D341Med (cell line): ENCODE results near the gene ST3GAL2.
"Not testable (repeated sequence)": the region's sequence is repeated elsewhere in the genome, so short reads cannot be mapped to it uniquely, and the experiment has no call there.

Source experiments
- DNase-seq: peaks from one replicate; pipeline ENCODE4 v3.0.0; 2012; ENCODE audit warnings: low spot score

Gene ST3GAL2

GRCh38 chr16:70386289-70386986 lies 52.5 kb downstream of the ST3GAL2 start:
- not testable (repeated sequence) for DNase-seq

- DNase-seq: no peak
Measured at GRCh38 chr16:70383421-70383960, 55.4 kb downstream of the ST3GAL2 start.

- DNase-seq: peak; percentile 20
Measured at GRCh38 chr16:70381604-70382342, 57.1 kb downstream of the ST3GAL2 start.

DNA sequence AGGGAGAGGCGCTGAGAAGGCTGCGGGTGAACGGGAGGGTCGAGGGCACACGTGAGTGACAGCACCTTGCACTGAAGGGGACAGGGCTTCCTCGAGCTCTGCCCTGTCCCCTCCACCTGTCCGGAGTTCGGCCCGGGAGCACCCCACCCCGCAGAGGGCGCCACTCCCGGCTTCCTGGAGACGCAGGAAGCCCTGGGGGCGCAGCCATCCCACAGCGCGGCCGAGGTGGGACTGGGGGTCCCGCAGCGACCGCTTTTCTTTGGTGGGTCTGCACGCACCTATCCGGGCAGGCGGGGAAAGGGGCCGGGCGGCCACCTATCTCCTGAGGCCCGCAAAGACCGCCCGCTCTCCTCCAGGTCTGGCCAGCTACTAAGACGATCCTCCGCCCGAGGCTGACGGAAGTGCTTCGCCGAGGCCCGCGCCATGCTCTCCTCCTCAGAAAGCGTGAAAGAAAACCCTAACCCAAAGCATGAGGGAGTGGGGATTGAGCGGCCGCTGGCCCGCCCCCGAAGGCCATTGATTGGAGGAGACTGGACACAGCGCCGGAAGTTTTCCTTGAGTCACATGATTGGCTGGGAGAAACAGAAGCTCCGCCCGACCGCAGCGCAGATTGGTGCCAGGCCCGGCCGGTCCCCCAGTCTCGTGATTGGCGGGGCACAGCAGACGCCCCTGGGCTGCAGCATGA lies 57.8 kb downstream of the ST3GAL2 start:
- DNase-seq: peak; percentile 92

- DNase-seq: peak; percentile 50
Measured at GRCh38 chr16:70380248-70380918, 58.5 kb downstream of the ST3GAL2 start.

- DNase-seq: no peak
Measured at GRCh38 chr16:70378869-70379493, 59.9 kb downstream of the ST3GAL2 start.

DNA sequence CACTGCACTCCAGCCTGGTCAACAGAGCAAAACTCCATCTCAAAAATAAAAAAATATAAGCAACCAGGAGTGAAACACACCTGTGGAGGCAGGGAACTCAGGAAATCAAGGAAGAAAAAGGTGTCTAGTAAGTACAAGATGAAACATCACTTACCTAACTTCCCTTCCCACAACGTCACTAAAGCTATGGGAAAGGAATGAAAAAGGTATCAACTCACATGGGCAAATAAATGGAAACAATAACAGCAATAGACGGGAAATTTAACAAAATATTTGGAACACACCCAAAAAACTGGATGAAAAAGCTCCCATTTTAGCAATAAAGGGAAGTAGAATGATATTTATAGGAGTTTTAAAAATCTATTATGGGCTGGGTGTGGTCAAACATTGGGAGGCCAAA lies 61.1 kb downstream of the ST3GAL2 start:
- DNase-seq: no peak

DNA sequence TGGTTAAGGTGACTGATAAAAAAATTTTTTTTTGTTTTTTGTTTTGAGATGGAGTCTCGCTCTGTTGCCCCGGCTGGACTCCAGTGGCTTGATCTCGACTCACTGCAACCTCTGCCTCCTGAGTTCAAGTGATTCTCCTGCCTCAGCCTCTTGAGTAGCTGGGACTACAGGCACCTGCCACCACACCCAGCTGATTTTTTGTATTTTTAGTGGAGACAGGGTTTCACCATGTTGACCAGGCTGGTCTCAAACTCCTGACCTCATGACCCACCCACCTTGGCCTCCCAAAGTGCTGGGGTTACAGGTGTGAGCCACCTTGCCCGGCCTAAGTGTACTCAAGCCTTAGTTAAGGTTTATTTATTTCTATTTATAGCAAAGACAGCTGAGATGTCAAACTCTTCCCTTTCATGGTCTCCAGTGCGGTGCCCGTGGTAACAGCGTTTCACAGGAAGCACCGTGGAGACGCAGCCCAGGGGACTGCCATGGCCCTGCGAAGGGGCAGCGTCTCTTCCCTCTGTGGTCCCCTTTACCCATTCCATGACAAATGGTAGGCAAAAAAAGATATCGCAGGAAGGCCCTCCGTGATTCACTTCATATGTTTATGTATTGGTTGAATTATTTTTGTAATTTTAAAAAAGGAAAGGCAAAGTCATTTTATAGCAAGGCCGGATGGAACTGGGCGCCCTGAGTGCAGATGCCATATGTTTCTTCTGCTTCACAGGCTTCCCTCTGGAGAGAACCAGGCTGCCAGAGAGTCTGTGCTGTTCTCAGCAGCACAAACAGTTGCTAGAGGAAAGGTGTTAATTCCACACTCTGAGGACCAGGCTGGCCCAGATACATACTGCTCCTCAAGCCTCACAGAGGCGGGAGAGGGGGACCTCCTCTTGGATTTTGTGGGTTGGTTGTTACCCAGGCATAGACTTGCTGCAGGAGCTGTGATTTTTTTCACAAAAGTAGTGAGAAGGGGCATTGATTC lies 63.0 kb downstream of the ST3GAL2 start:
- peak; percentile 45 for DNase-seq

DNA sequence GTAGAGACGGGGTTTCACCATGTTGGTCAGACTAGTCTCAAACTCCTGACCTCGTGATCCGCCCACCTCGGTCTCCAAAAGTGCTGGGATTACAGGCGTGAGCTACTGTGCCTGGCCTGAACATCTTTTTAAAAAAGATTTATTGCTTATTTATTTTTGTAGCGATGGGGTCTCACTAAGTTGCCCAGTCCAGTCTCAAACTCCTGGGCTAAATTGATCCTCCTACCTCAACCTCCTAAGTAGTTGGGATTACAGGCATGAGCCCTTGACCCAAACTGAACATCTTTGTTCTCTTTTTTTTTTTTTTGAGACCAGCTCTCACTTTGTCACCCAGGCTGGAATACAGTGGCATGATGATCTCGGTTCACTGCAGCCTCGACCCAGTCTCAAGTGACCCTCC lies 64.7 kb downstream of the ST3GAL2 start:
- no peak for DNase-seq

DNA sequence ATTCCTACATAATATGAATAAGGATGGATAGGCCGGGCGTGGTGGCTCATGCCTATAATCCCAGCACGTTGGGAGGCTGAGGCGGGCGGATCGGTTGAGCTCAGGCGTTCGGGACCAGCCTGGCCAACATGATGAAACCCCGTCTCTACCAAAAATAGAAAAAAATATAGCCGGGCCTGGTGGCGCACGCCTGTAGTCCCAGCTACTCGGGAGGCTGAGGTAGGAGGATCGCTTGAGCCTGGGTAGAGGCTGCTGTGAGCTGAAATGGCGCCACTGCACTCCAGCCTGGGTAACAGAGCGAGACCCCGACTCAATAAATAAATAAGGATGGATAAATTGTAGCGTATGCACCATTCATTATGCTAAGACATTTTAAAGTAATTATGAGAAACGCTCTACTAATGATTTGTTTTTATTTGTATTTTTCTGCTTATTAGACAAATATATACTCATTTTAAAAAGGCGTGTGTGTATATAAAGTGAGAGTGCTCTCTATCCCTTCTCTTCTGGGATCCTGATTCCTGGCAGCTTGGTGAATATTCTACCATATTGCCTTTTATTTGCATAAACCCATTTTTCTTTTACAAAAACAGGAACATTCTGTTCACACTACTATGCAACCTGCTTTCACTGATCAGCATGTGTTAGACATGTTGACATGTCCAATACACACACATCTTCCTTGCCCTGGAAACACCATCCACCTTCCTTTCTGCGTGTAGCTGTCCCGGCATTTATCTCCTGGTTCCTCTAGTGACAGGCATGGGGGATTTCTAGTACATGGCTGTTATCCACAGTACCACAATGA lies 65.8 kb downstream of the ST3GAL2 start:
- DNase-seq: no peak

DNA sequence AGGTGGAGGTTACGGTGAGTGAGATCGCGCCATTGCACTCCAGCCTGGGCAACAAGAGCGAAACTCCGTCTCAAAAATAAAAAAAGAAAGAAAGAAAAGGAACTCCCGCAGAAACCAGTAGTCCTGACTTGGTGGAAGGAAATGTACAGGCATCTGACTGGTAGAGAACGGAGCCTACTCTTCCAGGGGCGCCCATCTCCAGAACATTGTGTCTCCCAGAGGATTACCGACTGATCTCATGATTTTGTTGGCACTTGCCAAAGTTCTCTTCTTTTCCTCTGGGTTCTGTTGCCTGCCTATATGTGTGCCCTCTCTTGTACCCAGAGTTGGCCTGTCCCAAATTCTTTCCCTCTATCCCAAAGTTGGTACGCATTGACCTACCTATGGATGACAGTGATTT lies 68.0 kb downstream of the ST3GAL2 start:
- DNase-seq: no peak

DNA sequence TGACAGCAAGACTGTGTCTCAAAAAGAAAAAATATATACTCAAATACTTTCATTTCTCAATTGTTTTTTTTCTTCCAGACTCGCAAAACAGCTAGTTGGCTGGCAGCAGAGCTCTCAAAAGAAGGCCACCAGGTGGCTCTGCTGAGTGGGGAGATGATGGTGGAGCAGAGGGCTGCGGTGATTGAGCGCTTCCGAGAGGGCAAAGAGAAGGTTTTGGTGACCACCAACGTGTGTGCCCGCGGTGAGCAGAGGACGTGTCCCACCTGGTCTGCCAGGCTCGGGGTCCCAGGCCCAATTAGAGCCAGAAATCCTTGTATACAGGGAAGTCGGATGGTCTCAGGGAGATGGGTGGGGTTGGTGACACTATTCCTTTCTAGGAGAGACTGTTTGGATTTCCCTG lies 68.8 kb downstream of the ST3GAL2 start:
- DNase-seq: not testable (repeated sequence)

- peak; percentile 38 for DNase-seq
Measured at GRCh38 chr16:70364399-70364798, 74.5 kb downstream of the ST3GAL2 start.

DNA sequence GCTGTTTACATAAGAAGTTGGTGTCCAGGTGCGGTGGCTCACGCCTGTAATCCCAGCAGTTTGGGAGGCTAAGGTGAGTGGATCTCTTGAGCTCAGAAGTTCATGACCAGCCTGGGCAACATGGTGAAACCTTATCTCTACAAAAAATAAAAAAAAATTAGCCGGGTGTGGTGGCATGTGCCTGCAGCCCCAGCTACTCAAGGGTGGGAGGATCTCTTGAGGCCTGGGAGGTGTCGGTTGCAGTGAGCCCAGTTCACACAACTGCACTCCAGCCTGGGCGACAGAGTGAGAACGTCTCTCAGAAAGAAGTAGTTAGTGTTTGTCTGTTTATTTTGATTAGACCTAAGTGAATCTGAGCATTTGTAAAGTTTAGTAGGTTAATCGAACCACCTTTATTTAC lies 79.3 kb downstream of the ST3GAL2 start:
- no peak for DNase-seq

DNA sequence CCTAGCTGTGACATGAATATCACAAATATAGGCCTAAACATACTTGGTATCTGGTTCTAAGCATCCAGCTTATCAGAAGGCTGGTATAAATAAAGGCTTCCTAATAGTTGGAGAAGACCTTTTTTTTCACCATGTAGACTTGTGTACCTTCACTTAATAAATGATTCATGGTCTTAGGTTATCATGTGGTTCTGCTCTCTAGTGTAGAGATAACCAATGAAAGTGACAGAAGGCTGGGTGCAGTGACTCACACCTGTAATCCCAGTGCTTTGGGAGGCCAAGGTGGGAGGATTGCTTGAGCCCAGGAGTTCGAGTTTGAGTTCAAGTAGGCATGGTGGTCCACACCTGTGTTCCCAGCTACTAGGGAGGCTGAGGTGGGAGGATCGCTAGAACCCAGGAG lies 89.1 kb downstream of the ST3GAL2 start:
- DNase-seq: no peak

DNA sequence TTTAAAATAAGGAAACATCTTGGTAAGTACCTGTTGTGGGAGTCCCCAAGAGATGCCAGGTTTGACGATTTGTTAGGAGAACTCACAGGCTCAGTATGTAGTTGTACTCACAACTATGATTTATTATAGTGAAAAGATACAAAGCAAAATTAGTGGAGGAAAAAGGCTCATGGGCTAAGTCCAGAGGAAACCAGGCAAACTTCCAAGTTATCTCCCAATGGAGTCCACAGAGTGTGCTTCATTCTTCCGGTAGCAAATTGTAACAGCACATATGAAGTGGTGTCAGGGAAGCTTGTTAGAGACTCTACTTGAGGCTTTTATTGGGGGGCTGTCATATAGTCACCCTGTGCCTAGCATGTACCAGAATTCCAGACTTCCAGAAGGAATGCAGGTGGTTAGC lies 89.9 kb downstream of the ST3GAL2 start:
- no peak for DNase-seq

GRCh38 chr16:70345840-70346239 lies 93.1 kb downstream of the ST3GAL2 start:
- no peak for DNase-seq

DNA sequence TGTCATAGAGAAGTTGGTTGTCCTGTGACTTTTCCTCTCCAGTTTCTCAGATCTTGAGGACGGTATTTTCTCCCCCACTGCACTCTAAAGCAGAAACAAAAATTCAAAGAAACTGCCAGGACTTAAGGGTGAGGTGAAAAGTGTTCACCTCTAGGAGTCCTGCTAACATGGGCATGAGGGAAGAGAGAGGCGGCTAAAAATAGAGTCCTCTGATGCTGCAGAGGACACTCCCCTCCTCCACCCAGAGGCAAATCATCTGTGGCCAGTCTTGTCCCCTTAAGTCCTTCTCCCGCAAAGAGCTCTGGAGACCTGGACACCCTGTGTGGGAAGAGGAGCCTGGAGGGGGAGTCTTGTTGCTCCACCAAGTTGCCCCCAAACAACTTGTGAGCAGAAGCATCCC lies 96.9 kb downstream of the ST3GAL2 start:
- DNase-seq: no peak

GRCh38 chr16:70341600-70341999 lies 97.3 kb downstream of the ST3GAL2 start:
- no peak for DNase-seq

DNA sequence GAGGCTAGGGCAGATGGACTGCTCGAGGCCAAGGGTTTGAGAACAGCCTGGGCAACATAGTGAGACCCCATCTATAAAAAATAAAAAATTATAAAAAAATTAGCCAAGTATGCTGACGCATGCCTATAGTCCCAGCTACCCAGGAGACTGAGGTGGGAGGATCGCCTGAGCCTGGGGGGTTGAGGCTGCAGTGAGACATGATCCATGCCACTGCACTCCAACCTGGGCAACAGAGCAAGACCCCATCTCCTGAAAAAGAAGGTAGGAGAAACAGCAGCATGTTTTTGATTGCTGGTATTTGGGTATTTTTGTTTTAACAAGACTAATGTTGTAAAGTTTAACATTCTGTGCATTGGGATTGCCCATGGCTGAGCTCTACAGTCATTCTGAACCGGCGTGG lies 101.1 kb downstream of the ST3GAL2 start:
- DNase-seq: no peak
